HCT116 (cell line): ENCODE data around the gene MBTD1. TPM values are rescaled to one million over a fixed set of nuclear protein-coding genes. Genes with fewer than 3 reads are reported as not detected.

Experiments used
- ATAC-seq: fragments of 200-7000 bp; cut with Tn5 transposase; 2 replicates; pipeline ENCODE4 v1.9.1; 2020; ENCODE audit warnings: mild to moderate bottlenecking, moderate library complexity
- BruUV-seq: library from RNA; stranded (reverse); fragments of 400-500 nt; replicated peaks from 2 replicates; lab custom pipeline; 2021; lab: Mats Ljungman, UMichigan
- CTCF ChIA-PET: fragments of 300-600 bp; sonication (Branson Sonifier 250); formaldehyde crosslinking; loops from one replicate; lab custom pipeline; 2021; ENCODE audit warnings: antibody characterized with exemption; lab: Charles Lee
- POLR2A ChIA-PET: fragments of 300-600, 350-600 bp; sonication (Branson Sonifier 250); formaldehyde crosslinking; loops from one replicate; lab custom pipeline; 2021; ENCODE audit warnings: antibody characterized with exemption; lab: Charles Lee
- RAD21 ChIA-PET, 2 experiments: fragments of 300-600 bp; sonication (Branson Sonifier 250); formaldehyde crosslinking; loops; one replicate each; lab custom pipeline; 2023; ENCODE audit warnings: low total read pairs in 2 of 2; ENCODE audit not compliant: uncharacterized antibody in 2 of 2, unreplicated experiment in 2 of 2, low non-redundant PET in 1 of 2; lab: Charles Lee
- DNase-seq: peaks from one replicate; pipeline ENCODE4 v3.0.0-alpha.2; 2010; ENCODE audit warnings: low read depth, low spot score
- H2AFZ ChIP-seq: fragments of 200-600 bp; shearing (Covaris generic), sonication (generic); 2 replicates; pipeline ENCODE4 v1.6.1; 2017; ENCODE audit warnings: low read depth, mixed run types, mixed read lengths, antibody characterized with exemption, low read length; ENCODE audit not compliant: poor library complexity, severe bottlenecking
- H3K27ac ChIP-seq: 2 replicates; pipeline ENCODE4 v1.5.1; 2012; ENCODE audit warnings: low read depth, low read length
- H3K27me3 ChIP-seq: fragments of 200-600 bp; sonication (generic); 2 replicates; pipeline ENCODE4 v1.6.1; 2016; ENCODE audit warnings: mixed run types, low read length, mixed read lengths; ENCODE audit not compliant: insufficient read depth
- H3K36me3 ChIP-seq, 2 experiments: fragments of 200-500 bp in 1 of 2; fragments of 200-600 bp in 1 of 2; sonication (Bioruptor generic) in 1 of 2; sonication (generic) in 1 of 2; 2 replicates each; pipeline versions ENCODE4 v1.5.1 to v1.6.1; 2014 to 2016; ENCODE audit warnings: low read length in 2 of 2, inconsistent platforms in 1 of 2, mixed read lengths in 1 of 2, mixed run types in 1 of 2; ENCODE audit not compliant: insufficient read depth in 2 of 2, control insufficient read depth in 1 of 2
- H3K4me1 ChIP-seq, 2 experiments: fragments of 200-600 bp in 1 of 2; sonication (generic) in 1 of 2; 2 replicates each; pipeline versions ENCODE4 v1.5.1 to v1.6.1; 2012 to 2017; ENCODE audit warnings: low read length in 2 of 2, inconsistent platforms in 1 of 2, mild to moderate bottlenecking in 1 of 2, mixed read lengths in 1 of 2, mixed run types in 1 of 2, moderate library complexity in 1 of 2; ENCODE audit not compliant: insufficient read depth in 2 of 2, control insufficient read depth in 1 of 2
- H3K4me2 ChIP-seq: fragments of 200-600 bp; sonication (generic); 2 replicates; pipeline ENCODE4 v1.6.1; 2017; ENCODE audit warnings: mixed run types, low read length, mixed read lengths
- H3K4me3 ChIP-seq, 2 experiments: fragments of 200-600 bp in 1 of 2; sonication (generic) in 1 of 2; replicated peaks in 1 of 2; 2 replicates each; pipeline ENCODE4 v1.5.1; 2011 to 2016; ENCODE audit warnings: low read length in 2 of 2, control low read depth in 1 of 2, low read depth in 1 of 2, mild to moderate bottlenecking in 1 of 2, mixed read lengths in 1 of 2, mixed run types in 1 of 2
- H3K79me2 ChIP-seq: fragments of 200-600 bp; sonication (generic); 2 replicates; pipeline ENCODE4 v1.6.1; 2017; ENCODE audit warnings: mild to moderate bottlenecking, mixed run types, low read length, moderate library complexity, mixed read lengths; ENCODE audit not compliant: insufficient read depth
- H3K9ac ChIP-seq: fragments of 200-600 bp; sonication (generic); 2 replicates; pipeline ENCODE4 v1.6.1; 2016; ENCODE audit warnings: low read length, mixed read lengths
- H3K9me2 ChIP-seq: fragments of 200-600 bp; sonication (generic), shearing (Covaris generic); 2 replicates; pipeline ENCODE4 v1.6.1; 2017; ENCODE audit warnings: mixed run types, mild to moderate bottlenecking, moderate library complexity; ENCODE audit not compliant: insufficient read depth
- H3K9me3 ChIP-seq, 2 experiments: fragments of 200-500 bp in 1 of 2; fragments of 200-600 bp in 1 of 2; sonication (Bioruptor generic) in 1 of 2; sonication (generic) in 1 of 2; 2 replicates each; pipeline ENCODE4 v1.6.1; 2014 to 2017; ENCODE audit warnings: low read length in 2 of 2, mixed read lengths in 2 of 2, inconsistent platforms in 1 of 2, low read depth in 1 of 2, mild to moderate bottlenecking in 1 of 2, mixed run types in 1 of 2, moderate library complexity in 1 of 2; ENCODE audit not compliant: control insufficient read depth in 1 of 2, insufficient read depth in 1 of 2
- H4K20me1 ChIP-seq: fragments of 200-600 bp; sonication (generic), shearing (Covaris generic); 2 replicates; pipeline ENCODE4 v1.6.1; 2017; ENCODE audit warnings: mixed run types, mild to moderate bottlenecking, moderate library complexity; ENCODE audit not compliant: insufficient read depth
- CBX3 ChIP-seq: IDR thresholded peaks from 2 replicates; pipeline ENCODE4 v1.6.1; 2012; ENCODE audit warnings: low read depth
- RAD21 ChIP-seq: IDR thresholded peaks from 2 replicates; pipeline ENCODE4 v1.6.1; 2012; ENCODE audit warnings: low read depth, mild to moderate bottlenecking
- SRF ChIP-seq: IDR thresholded peaks from 2 replicates; pipeline ENCODE4 v1.6.1; 2012; ENCODE audit warnings: low read depth
- intact Hi-C: fragments of 100-400 bp; cut with micrococcal nuclease; formaldehyde crosslinking; loops from 2 replicates; pipeline ENCODE4 v1.10.0; 2022
- total RNA-seq: library from RNA; stranded (reverse); gene quantifications from one replicate; pipeline ENCODE4 v1.2.1, GENCODE V29; 2021; ENCODE audit not compliant: unreplicated experiment

The MBTD1 gene
- total RNA-seq, 1 experiment from 2014 or later, result 27.3 TPM

- Histone ChIP-seq H2AFZ (no peak overlapping the region), H3K9me2 (no peaks in the 10 kb centered on the region), H3K79me2 (peaks cover 77% of the 10 kb centered on the region), H3K36me3 (peaks cover 20 to 21% of the 10 kb centered on the region in 2 experiments), H3K4me2 (no peak overlapping the region), H3K4me3 (no peak overlapping the region), H3K9me3 (no peaks in the 10 kb centered on the region), H3K27ac (no peak overlapping the region), H3K4me1 (peaks cover 9 to 22% of the 10 kb centered on the region in 2 experiments), H3K9ac (no peak overlapping the region), H3K27me3 (no peaks in the 10 kb centered on the region), H4K20me1 (peaks cover 9% of the 10 kb centered on the region; the same call in 1 of the 2 replicates)
- no peak for TF ChIP-seq CBX3
- ChIA-PET POLR2A (no interaction called here), CTCF (no interaction called here), RAD21 (no interaction called here)
- no TSS peak for BruUV-seq
- DNase-seq (no peak), ATAC-seq (no peak)
- intact Hi-C loops, result no loop called here
Measured at GRCh38 chr17:51251010-51251409, 8.8 kb downstream of the MBTD1 start.

GRCh38 chr17:51250314-51250840 lies 9.5 kb downstream of the MBTD1 start:
- H3K4me1 ChIP-seq, result peaks cover 11 to 25% of the 10 kb centered on the region in 2 experiments
- BruUV-seq, result no TSS peak
- CTCF ChIA-PET, result no interaction called here
- ATAC-seq (no peak), DNase-seq (no peak)
- H2AFZ ChIP-seq, result no peak overlapping the region
- peaks cover 77% of the 10 kb centered on the region for H3K79me2 ChIP-seq
- H3K27me3 ChIP-seq, result no peaks in the 10 kb centered on the region
- POLR2A ChIA-PET, result no interaction called here
- no peak overlapping the region for H3K4me3 ChIP-seq
- H3K4me2 ChIP-seq, result no peak overlapping the region
- H4K20me1 ChIP-seq, result peaks cover 11% of the 10 kb centered on the region; the same call in 1 of the 2 replicates
- H3K9me2 ChIP-seq, result no peaks in the 10 kb centered on the region
- no peak overlapping the region for H3K9ac ChIP-seq
- peaks cover 18 to 21% of the 10 kb centered on the region in 2 experiments for H3K36me3 ChIP-seq
- no peak overlapping the region for H3K27ac ChIP-seq
- TF ChIP-seq SRF (no peak), RAD21 (0 out of 2 replicates have a peak, but pooled peaks have one; percentile 4)
- intact Hi-C loops, result no loop called here
- RAD21 ChIA-PET, result no interaction called here
- H3K9me3 ChIP-seq, result no peaks in the 10 kb centered on the region
